GM23248 (cell line): ENCODE data around the gene PHC2.

Experiments
- EZH2 ChIP-seq: fragments of 200-600 bp; sonication (generic); IDR thresholded peaks from 2 replicates; pipeline ENCODE4 v1.6.1; 2018; ENCODE audit warnings: antibody characterized with exemption, mild to moderate bottlenecking; ENCODE audit not compliant: insufficient read depth, poor library complexity, severe bottlenecking
- EZH2phosphoT487 ChIP-seq: fragments of 200-600 bp; sonication (generic); IDR thresholded peaks from 2 replicates; pipeline ENCODE4 v1.6.1; 2018; ENCODE audit warnings: antibody characterized with exemption, moderate library complexity, mild to moderate bottlenecking, low read depth; ENCODE audit not compliant: insufficient read depth

DNA sequence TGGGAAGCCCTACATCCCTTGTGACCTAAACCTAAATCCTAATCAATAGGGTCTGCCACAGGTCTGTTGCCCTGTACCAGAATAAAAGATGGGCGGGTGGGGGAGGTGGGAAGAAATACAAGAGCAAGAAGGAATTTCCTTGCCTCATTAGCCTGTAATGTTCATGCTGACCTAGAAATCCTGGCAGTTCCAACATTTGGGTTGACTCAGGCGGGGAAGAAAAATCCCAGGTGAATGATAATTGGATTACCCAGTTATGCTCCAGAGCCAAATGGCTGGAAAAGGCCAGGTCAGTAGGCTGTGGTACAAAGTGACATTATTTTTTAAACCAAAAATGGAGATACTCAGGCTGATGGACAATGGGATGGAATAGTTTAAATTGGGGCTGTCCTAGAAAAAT is 82.7 kb downstream of the PHC2 start:
- no peak for TF ChIP-seq EZH2
- no peak for TF ChIP-seq EZH2phosphoT487
